ENCODE data around the gene XXYLT1.
"Not testable (repeated sequence)": the region's sequence is repeated elsewhere in the genome, so short reads cannot be mapped to it uniquely, and the experiment has no call there.

The XXYLT1 gene

GRCh38 chr3:195113536-195114425 is 157.2 kb downstream of the XXYLT1 start:
- no peak for TF ChIP-seq Cebpa-rat (IDR thresholded peaks at IDR 0.05)
- Histone ChIP-seq H4K20me1 (0 out of 2 replicates have a peak, but pooled peaks cover 5% of the 10 kb centered on the region), H3K9me3 (no peaks in the 10 kb centered on the region), H3K27me3 (no peaks in the 10 kb centered on the region), H3K4me1 (peaks cover 52% of the 10 kb centered on the region), H3K36me3 (0 out of 2 replicates have a peak, but pooled peaks cover 4% of the 10 kb centered on the region), H3K9ac (no peak overlapping the region), H3K27ac (no peak overlapping the region), H3K4me3 (no peak overlapping the region), H3K4me2 (peak overlapping the region; percentile 72; the same call in 1 of the 2 replicates)

DNA sequence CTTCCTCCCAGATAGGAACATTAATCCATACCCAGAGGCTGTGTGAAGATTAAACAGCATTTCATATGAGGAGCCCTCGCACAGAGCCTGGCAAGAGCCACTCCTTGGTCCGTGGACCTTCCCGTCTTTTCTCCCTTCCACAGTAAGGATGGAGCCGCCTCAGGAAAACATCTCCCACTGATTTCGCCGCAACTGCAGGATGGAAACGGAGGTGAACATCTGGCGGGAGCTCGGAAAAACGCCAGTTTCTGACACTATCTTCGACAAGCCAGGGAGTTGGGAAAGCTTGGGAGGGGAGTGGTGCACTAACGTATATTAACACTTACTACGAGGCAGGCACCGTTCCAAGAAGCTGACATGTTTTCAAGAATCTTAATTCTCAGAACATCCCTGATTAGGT is 157.9 kb downstream of the XXYLT1 start:
- Histone ChIP-seq H3K36me3 (0 out of 2 replicates have a peak, but pooled peaks cover 4% of the 10 kb centered on the region), H3K27me3 (no peaks in the 10 kb centered on the region), H4K20me1 (0 out of 2 replicates have a peak, but pooled peaks cover under 1% of the 10 kb centered on the region), H3K4me2 (no peak overlapping the region), H3K4me3 (no peak overlapping the region), H3K9me3 (no peaks in the 10 kb centered on the region), H3K27ac (no peak overlapping the region), H3K4me1 (peaks cover 45% of the 10 kb centered on the region), H3K9ac (no peak overlapping the region)
- TF ChIP-seq Cebpa-rat (IDR thresholded peaks at IDR 0.05) = no peak

GRCh38 chr3:195112361-195112791 is 158.6 kb downstream of the XXYLT1 start:
- Histone ChIP-seq H3K9ac (no peak overlapping the region), H3K4me1 (peaks cover 41% of the 10 kb centered on the region), H4K20me1 (no peaks in the 10 kb centered on the region), H3K27ac (no peak overlapping the region), H3K9me3 (no peaks in the 10 kb centered on the region), H3K27me3 (no peaks in the 10 kb centered on the region), H3K4me2 (no peak overlapping the region), H3K36me3 (0 out of 2 replicates have a peak, but pooled peaks cover 4% of the 10 kb centered on the region), H3K4me3 (no peak overlapping the region)
- TF ChIP-seq Cebpa-rat (IDR thresholded peaks at IDR 0.05) = no peak

DNA sequence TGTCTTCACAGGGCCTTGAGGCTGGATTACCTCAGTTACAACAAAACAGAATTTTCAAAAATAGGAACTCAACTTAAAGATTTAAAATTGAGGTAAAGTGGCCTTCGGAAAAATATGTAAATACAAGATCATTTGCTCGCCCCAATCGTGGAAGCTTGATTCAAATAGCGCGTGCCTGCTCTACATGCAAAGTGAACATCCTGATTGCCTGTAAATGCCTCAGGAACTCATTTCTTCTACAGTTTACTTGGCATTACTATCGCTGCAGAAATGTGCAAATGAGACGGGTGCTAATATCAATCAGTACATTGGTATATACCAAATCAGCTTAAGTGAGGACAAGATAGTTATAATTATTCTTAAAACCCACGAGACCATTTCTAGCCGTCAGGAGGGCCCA is 159.2 kb downstream of the XXYLT1 start:
- TF ChIP-seq Cebpa-rat (IDR thresholded peaks at IDR 0.05) = no peak
- Histone ChIP-seq H3K9ac (no peak overlapping the region), H3K4me3 (no peak overlapping the region), H3K27me3 (no peaks in the 10 kb centered on the region), H3K9me3 (no peaks in the 10 kb centered on the region), H3K36me3 (0 out of 2 replicates have a peak, but pooled peaks cover 4% of the 10 kb centered on the region), H3K27ac (no peak overlapping the region), H3K4me2 (no peak overlapping the region), H3K4me1 (peaks cover 38% of the 10 kb centered on the region), H4K20me1 (no peaks in the 10 kb centered on the region)

- H4K20me1 ChIP-seq = no peaks in the 10 kb centered on the region
- H3K4me1 ChIP-seq = peaks cover 38% of the 10 kb centered on the region
- no peak overlapping the region for H3K4me2 ChIP-seq
- TF ChIP-seq Cebpa-rat (IDR thresholded peaks at IDR 0.05) = no peak
- H3K27ac ChIP-seq = no peak overlapping the region
- no peak overlapping the region for H3K4me3 ChIP-seq
- 0 out of 2 replicates have a peak, but pooled peaks cover 4% of the 10 kb centered on the region for H3K36me3 ChIP-seq
- no peak overlapping the region for H3K9ac ChIP-seq
- H3K9me3 ChIP-seq = no peaks in the 10 kb centered on the region
- H3K27me3 ChIP-seq = no peaks in the 10 kb centered on the region
These were observed 159.6 kb downstream of the XXYLT1 start for GRCh38 chr3:195111319-195111705.

DNA sequence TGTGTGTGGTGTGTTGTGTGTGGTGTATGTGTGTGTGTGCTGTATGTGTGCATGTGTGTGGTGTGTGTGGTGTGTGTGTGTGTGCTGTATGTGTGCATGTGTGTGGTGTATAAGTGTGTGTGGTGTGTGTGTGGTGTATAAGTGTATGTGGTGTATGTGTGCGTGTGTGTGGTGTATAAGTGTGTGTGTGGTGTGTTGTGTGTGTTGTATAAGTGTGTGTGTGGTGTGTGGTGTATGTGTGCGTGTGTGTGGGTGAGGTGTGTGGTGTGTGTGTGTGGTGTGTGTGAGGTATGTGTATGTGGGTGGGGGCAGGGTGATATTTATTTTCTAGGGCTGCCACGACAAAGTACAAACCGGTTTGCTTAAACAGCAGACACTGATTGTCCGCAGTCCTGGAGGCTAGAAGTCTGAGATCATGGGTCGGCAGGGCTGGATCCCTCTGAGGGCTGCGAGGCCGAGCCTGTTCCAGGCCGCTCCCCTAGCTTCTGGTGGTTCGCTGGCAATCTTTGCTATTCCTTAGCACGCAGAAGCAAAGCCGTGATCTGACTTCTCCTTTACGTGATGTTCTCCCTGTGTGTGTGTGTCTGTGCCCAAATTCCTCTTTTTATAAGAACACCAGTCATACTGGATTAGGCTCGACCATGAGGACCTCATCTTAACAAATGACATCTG is 160.2 kb downstream of the XXYLT1 start:
- H3K9me3 ChIP-seq = no peaks in the 10 kb centered on the region
- peaks cover 38% of the 10 kb centered on the region for H3K4me1 ChIP-seq
- no peak overlapping the region for H3K4me2 ChIP-seq
- H3K4me3 ChIP-seq = no peak overlapping the region
- 0 out of 2 replicates have a peak, but pooled peaks cover 4% of the 10 kb centered on the region for H3K36me3 ChIP-seq
- H3K27me3 ChIP-seq = no peaks in the 10 kb centered on the region
- H4K20me1 ChIP-seq = no peaks in the 10 kb centered on the region
- H3K27ac ChIP-seq = no peak overlapping the region
- TF ChIP-seq Cebpa-rat (IDR thresholded peaks at IDR 0.05) = no peak
- no peak overlapping the region for H3K9ac ChIP-seq

- TF ChIP-seq Cebpa-rat (IDR thresholded peaks at IDR 0.05) = no peak
- Histone ChIP-seq H3K27ac (no peak overlapping the region), H3K36me3 (no peaks in the 10 kb centered on the region), H3K9me3 (no peaks in the 10 kb centered on the region), H4K20me1 (no peaks in the 10 kb centered on the region), H3K4me2 (no peak overlapping the region), H3K4me3 (no peak overlapping the region), H3K27me3 (no peaks in the 10 kb centered on the region), H3K9ac (no peak overlapping the region), H3K4me1 (peaks cover 38% of the 10 kb centered on the region)
These were observed 161.8 kb downstream of the XXYLT1 start for GRCh38 chr3:195109098-195109657.

DNA sequence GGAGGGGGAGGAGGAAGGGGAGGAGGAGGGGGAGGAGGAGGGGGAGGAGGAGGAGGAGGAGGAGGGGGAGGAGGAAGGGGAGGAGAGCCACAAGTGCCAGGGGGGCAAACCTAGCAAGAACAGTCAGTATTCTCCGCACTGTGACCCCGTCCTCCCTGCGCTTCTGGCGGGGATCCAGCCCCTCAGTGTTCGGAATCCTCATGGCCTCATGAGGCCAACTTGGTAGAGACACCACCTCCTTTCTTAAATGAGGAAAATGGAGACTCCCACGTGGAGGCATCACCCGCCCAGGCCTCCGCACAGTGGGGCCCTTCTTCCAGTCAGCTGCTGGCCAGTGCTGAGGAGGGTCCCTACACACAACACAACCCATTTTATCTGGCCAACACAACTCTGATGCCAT is 163.4 kb downstream of the XXYLT1 start:
- H4K20me1 ChIP-seq = no peaks in the 10 kb centered on the region

GRCh38 chr3:195107031-195107430 is 163.9 kb downstream of the XXYLT1 start:
- H3K27me3 ChIP-seq, H4K20me1 ChIP-seq, H3K4me3 ChIP-seq, H3K27ac ChIP-seq, H3K36me3 ChIP-seq, H3K9ac ChIP-seq, H3K9me3 ChIP-seq: not testable (repeated sequence)
- H3K4me1 ChIP-seq = peaks cover 41% of the 10 kb centered on the region
- peak overlapping the region; percentile 67 for H3K4me2 ChIP-seq

More for the DNA sequence above, 163.4 kb downstream of the XXYLT1 start:
- no peak overlapping the region for H3K4me2 ChIP-seq
- H3K27me3 ChIP-seq = no peaks in the 10 kb centered on the region
- no peak overlapping the region for H3K9ac ChIP-seq
- no peak overlapping the region for H3K4me3 ChIP-seq
- no peak overlapping the region for H3K27ac ChIP-seq
- H3K36me3 ChIP-seq = no peaks in the 10 kb centered on the region
- no peaks in the 10 kb centered on the region for H3K9me3 ChIP-seq
- TF ChIP-seq Cebpa-rat (IDR thresholded peaks at IDR 0.05) = no peak
- H3K4me1 ChIP-seq = peaks cover 35% of the 10 kb centered on the region

Data from BLaER1 (cell line).